Measurements from ENCODE around the gene LETM1. TPM values are rescaled to one million over a fixed set of nuclear protein-coding genes. Genes with fewer than 3 reads are reported as not detected.

The LETM1 gene
- total RNA-seq, 1 donor from 2014 or later = 46.1 TPM

GRCh38 chr4:1896658-1896991 is 40.7 kb upstream of the LETM1 start:
- Mint-ChIP-seq H3K4me3 (ENCODE audit: low read depth) (no peak overlapping the region), H3K9me3 (ENCODE audit: low read depth) (no peaks in the 10 kb centered on the region), H3K27me3 (no peaks in the 10 kb centered on the region), H3K4me1 (ENCODE audit: low read depth) (peaks cover 1% of the 10 kb centered on the region), H3K36me3 (ENCODE audit: insufficient read depth) (peaks cover 13% of the 10 kb centered on the region), H3K27ac (peak overlapping the region; percentile 30)
- DNase-seq (ENCODE audit: low spot score, unreplicated experiment) = no peak
- TF ChIP-seq, protein P1, sequence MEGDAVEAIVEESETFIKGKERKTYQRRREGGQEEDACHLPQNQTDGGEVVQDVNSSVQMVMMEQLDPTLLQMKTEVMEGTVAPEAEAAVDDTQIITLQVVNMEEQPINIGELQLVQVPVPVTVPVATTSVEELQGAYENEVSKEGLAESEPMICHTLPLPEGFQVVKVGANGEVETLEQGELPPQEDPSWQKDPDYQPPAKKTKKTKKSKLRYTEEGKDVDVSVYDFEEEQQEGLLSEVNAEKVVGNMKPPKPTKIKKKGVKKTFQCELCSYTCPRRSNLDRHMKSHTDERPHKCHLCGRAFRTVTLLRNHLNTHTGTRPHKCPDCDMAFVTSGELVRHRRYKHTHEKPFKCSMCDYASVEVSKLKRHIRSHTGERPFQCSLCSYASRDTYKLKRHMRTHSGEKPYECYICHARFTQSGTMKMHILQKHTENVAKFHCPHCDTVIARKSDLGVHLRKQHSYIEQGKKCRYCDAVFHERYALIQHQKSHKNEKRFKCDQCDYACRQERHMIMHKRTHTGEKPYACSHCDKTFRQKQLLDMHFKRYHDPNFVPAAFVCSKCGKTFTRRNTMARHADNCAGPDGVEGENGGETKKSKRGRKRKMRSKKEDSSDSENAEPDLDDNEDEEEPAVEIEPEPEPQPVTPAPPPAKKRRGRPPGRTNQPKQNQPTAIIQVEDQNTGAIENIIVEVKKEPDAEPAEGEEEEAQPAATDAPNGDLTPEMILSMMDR (IDR thresholded peaks at IDR 0.05; ENCODE audit: unreplicated experiment) = no peak

GRCh38 chr4:1895971-1896657 is 40.2 kb upstream of the LETM1 start:
- Mint-ChIP-seq H3K36me3 (ENCODE audit: insufficient read depth) (peaks cover 12% of the 10 kb centered on the region), H3K4me1 (ENCODE audit: low read depth) (peaks cover 1% of the 10 kb centered on the region), H3K9me3 (ENCODE audit: low read depth) (no peaks in the 10 kb centered on the region), H3K27ac (no peak overlapping the region), H3K27me3 (no peaks in the 10 kb centered on the region), H3K4me3 (ENCODE audit: low read depth) (no peak overlapping the region)
- no peak for DNase-seq (ENCODE audit: low spot score, unreplicated experiment)
- TF ChIP-seq, protein P1 (IDR thresholded peaks at IDR 0.05; ENCODE audit: unreplicated experiment) = no peak

- no peak for DNase-seq (ENCODE audit: low spot score, unreplicated experiment)
- Mint-ChIP-seq H3K9me3 (ENCODE audit: low read depth) (no peaks in the 10 kb centered on the region), H3K27ac (no peak overlapping the region), H3K36me3 (ENCODE audit: insufficient read depth) (peaks cover 10% of the 10 kb centered on the region), H3K4me3 (ENCODE audit: low read depth) (no peak overlapping the region), H3K27me3 (no peaks in the 10 kb centered on the region), H3K4me1 (ENCODE audit: low read depth) (peaks cover 2% of the 10 kb centered on the region)
- TF ChIP-seq, protein P1 (IDR thresholded peaks at IDR 0.05; ENCODE audit: unreplicated experiment) = no peak
These were observed 35.1 kb upstream of the LETM1 start for GRCh38 chr4:1890979-1891570.

DNA sequence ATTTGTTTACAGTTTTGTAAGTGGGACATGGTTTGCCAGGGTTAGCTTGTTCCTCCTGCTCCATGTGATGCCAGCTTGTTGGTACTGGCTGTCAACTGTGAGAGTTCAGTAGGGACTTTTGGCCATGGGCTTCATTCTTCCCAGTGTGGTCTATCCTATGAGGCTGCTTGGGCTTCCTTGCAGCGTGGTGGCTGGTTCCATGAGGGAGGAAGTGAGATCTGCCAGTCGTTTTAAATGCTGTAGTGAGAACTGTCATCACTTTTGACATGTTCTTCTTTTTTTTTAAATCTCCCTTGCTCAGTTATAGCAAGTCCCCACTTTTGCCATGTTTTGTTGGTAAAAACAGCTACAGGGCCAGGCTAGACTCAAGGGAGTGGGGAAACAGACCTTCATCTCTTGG is 31.1 kb upstream of the LETM1 start:
- Mint-ChIP-seq H3K27me3 (no peaks in the 10 kb centered on the region), H3K9me3 (ENCODE audit: low read depth) (no peaks in the 10 kb centered on the region), H3K36me3 (ENCODE audit: insufficient read depth) (peaks cover 9% of the 10 kb centered on the region), H3K27ac (peak overlapping the region; percentile 26), H3K4me3 (ENCODE audit: low read depth) (no peak overlapping the region), H3K4me1 (ENCODE audit: low read depth) (peaks cover 12% of the 10 kb centered on the region)
- no peak for DNase-seq (ENCODE audit: low spot score, unreplicated experiment)
- TF ChIP-seq, protein P1 (IDR thresholded peaks at IDR 0.05; ENCODE audit: unreplicated experiment) = no peak

GRCh38 chr4:1885414-1885813 is 29.5 kb upstream of the LETM1 start:
- Mint-ChIP-seq H3K4me3 (ENCODE audit: low read depth) (no peak overlapping the region), H3K27ac (peak overlapping the region; percentile 50), H3K36me3 (ENCODE audit: insufficient read depth) (peaks cover 7% of the 10 kb centered on the region), H3K4me1 (ENCODE audit: low read depth) (peaks cover 17% of the 10 kb centered on the region), H3K9me3 (ENCODE audit: low read depth) (no peaks in the 10 kb centered on the region), H3K27me3 (no peaks in the 10 kb centered on the region)
- no peak for DNase-seq (ENCODE audit: low spot score, unreplicated experiment)
- TF ChIP-seq, protein P1 (IDR thresholded peaks at IDR 0.05; ENCODE audit: unreplicated experiment) = no peak

Data from progenitor cell of endocrine pancreas (in vitro differentiated cells).